Inflammatory macrophage (primary cell): Measurements from ENCODE around the gene ADGB.
"Not testable (repeated sequence)": the region's sequence is repeated elsewhere in the genome, so short reads cannot be mapped to it uniquely, and the experiment has no call there.

Experiments used
- DNase-seq, 2 donors: peaks; one replicate each; pipeline ENCODE4 v3.0.0-alpha.2; 2020 to 2022
- total RNA-seq, 18 experiments: gene quantifications; one replicate each; lab custom pipeline; 2026; ENCODE audit warnings: mixed read lengths in 6 of 18, inconsistent platforms in 2 of 18; lab: John Stamatoyannopoulos, UW

The ADGB gene
- total RNA-seq: 0 to 20.3 (median 3.3) reads per million in 18 experiments

DNA sequence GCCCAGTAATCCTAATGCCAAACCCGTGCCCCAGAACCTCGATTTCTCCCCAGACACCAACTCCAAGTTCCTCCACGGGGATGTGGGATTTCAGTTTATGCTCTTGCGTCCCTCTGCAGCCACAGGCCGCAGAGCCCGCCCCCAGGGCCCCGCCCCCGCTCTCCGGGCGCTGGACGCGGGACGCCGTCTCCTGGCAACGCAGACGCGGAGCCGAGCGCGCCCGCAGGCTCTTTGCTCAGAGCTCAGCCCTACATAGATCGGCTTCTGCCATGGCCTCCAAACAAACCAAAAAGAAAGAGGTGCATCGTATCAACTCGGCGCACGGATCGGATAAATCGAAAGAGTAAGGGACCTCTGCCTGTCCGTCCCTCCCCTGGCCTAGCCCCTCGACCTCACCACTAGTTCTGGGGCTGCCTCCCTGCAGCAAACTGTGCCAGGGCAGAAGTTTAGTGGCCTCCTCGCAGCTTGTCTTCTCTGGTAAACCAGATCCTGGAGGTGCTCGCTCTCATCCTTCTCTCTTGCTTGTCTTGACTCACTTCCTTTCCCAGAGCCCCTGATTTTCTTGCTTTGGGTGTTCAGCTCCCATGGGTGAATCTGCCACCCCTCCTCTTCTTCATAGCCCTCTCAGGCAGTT, at the start of gene ADGB:
TSS of gene ADGB (plus strand) at position 201 of the 634 bp plus-strand sequence. CDS start at position 270, 69 bp downstream.
- DNase-seq: peak; percentile 67 to 83

DNA sequence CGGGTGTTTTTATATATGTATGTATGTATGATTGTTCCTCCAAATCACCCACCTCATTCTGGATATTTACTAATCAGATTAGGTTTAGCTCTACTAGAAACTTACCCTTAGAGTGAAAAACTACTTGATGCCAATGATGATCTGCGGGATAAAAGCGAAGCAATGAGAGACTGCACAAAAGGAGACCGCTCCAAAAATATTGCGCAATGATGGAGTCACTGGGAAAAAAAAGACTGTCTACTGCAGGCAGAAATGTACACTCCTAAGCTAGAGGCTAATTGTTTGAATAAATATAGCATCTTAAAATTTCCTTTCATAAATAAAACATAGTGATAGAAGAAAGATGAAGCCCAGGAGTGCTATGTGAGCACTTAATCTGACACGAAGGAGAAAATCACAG, 47.9 kb upstream of the ADGB start:
- DNase-seq: no peak

DNA sequence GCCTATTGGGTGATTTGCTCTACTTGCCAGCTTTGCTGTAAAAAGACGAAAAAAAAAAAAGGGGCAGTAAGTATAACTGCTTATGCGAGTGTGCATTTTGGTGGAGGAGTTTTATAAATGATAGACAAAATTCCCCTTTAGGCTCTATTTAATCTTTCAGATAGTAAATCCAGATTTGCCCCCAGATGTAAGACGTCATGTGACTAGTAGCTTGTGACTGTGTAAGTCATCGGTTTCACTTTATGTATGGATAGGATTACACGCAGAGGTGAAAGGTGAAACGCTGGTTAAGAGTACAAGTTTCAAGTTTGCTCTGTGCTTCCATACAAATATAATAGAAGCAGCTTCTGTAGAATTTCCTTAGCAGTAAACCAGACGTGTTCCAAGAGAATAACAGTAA, 47.2 kb upstream of the ADGB start:
- DNase-seq: no peak

DNA sequence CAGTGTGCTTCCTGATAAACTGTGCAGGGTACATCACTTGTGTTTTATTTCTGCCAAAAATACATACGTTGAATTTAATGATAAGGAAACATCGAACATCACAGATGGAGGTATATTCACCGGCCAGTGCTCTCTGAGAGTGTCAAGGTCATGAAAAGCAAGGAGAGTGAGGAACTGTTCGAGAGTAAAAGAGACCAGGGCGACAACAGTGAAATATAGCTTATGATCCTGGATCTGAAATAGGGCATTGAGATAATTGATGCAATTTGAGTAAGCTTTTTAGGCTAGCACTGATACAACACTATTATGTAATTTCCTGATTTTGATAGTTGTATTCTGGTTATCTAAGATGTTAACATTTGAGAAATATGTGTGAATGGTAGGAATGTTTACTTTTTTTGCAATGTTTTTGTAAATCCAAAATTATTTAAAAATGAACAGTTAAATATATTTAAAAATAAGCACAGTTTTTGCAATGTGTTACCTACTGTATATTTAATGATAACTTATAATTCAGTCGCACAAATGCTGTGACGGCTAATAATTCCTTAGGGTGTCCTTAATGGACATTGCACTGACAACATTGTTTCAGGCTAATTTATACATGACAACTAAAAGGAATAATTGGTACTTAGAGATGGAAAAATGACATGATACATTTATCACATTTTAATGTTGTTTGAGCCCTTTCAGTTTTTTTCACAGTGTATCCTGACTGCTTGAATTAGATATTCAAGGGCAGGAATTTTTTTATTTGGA, 45.2 kb upstream of the ADGB start:
- DNase-seq: no peak

DNA sequence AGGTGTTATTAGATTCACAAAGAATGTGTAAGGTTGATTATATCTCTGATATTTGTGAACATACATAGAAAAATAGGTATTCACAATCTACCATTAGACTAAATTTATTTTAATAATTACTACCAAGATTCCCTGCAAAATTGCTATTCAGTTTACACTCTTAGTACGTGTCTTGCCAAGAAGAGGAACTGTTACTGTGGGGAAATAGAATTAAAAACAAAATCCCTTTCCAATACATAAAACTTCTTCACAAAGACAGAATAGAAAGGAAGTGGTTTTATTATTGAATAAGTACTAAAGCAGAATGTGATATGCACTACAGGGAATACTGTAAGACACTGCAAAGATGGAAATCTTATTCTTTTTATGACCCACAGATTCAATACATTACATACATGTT, 38.2 kb upstream of the ADGB start:
- DNase-seq: peak in 1 of 2 donors; percentile 26

DNA sequence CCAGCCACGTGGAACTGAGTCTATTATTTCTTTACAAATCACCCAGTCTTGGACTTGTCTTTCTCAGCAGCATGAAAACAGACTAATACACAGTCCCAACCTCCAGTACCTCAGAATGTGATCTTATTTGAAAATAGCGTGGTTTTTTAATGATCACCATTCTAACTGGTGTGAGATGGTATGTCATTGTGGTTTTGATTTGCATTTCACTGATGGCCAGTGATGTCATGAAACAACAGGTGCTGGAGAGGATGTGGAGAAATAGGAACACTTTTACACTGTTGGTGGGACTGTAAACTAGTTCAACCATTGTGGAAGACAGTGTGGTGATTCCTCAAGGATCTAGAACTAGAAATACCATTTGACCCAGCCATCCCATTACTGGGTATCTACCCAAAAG, 32.1 kb upstream of the ADGB start:
- not testable (repeated sequence) for DNase-seq

DNA sequence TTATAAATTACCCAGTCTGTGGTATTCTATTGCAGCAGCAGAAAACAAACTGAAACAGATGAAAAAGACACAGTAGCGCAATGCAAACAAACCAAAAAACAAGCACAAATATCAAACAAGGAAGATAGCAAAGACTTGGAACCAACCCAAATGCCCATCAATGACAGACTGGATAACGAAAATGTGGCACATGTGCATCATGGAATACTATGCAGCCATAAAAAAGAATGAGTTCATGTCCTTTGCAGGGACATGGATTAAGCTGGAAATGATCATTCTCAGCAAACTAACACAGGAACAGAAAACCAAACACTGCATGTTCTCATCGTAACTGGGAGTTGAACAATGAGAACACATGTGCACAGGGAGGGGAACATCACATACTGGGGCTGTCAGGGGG, 30.2 kb upstream of the ADGB start:
- DNase-seq: not testable (repeated sequence)

DNA sequence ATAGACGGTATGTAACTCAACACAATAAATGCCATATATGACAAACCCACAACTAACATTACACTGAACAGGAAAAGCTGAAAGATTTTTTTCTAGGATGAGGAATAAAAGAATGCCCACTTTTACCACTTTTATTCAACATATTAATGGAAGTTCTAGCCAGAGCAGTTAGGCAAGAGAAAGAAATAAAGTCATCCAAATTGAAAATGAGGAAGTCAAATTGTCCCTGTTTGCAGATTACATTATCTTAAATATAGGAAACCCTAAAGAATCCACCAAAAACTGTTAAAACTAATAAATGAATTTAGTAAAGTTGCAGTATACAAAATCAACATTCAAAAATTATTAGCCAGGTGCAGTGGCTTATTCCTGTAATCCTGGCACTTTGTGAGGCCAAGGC, 24.6 kb upstream of the ADGB start:
- peak in 1 of 2 donors; percentile 29 for DNase-seq

DNA sequence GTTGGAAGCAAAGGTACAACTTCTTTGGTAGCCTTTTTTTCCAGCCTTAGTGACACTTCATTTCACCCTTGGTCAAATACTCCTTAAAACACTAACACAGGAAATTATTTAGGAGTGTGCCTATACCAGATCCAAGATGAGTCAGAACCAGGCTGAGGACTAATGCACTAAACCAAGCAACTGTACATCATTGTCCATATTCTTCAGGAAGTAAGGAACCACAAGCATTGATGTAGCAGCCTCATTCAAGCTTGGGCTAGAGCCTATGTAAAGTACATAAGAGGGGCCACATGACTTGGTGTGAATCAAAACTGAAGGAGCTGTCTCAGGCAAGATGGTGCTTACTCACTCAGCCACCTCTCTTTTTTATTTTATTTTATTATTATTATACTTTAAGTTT, 20.7 kb upstream of the ADGB start:
- DNase-seq: no peak

DNA sequence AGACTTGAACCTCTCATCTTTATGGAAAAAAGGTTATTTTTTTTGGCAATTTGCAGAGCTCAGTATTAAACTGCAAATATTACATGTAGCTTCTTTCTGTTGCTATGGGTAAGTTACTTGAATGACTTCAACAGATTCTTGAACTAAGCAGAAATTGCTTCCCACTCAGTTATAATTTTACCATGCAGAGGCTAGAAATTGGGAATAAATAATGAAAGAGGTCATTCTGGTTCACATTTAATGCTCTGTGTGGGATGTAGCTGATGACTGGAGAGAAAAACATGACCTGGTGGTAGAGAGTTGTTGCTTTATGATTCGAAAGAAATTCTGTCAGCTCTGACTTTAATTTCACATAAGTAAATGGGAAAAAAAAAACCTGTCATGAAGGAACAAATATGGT, 16.8 kb upstream of the ADGB start:
- peak; percentile 40 to 65 for DNase-seq

DNA sequence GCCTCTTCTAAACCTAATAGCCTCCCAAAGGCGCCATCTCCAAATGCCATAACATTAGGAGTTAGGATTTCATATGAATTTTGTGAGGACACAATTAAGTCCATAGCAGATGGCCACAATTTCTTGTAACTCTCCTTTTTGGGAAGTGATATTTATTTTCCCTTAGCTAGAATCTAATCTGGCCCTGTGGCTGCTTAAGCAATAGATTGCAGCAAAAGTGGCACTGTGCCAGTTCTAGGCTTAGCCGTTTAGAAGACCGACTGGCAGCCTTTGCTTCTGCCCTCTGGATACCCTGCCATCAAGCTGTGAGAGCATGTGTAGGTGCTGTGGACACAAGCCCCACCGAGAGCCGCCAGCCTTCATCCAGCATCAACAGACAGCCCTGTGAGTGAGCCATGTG, 15.9 kb upstream of the ADGB start:
- peak; percentile 90 to 93 for DNase-seq

DNA sequence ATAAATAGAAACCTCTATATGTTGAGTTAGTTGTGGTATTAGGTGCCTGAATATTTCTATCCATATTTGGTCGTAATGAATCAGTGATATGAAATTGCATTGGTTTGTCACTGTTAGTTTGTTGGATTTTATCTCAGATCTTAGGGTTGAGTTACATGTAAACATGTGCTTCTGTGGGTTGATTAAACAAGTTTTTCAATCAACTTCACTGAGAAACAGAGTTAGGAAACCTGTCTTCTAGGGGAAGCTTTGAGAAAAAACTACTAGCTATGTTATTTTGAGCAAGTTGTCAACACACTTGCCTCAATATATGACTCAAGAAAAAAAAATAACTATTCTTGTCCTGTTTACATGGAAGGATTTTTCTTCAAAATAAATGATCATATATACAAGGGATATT, 14.8 kb upstream of the ADGB start:
- DNase-seq: peak; percentile 30 to 61

DNA sequence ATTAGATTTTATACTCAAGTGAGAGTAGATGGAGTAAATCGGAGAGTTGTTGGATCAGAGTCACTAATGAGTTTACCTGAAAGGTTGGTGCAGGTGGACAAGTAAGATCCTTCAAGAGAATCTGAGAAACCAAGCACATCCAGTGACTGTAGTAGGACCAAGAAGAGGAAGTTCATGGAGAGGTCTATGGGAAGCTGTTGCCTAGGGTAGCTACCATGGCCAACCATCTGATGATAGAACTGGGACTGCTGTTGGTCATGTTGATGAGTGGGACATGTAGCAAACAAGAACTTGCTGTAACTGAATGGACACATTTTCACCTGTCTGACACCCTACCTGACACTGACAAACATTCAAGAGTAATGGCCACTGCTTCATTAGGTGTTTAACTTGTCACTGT, 11.3 kb upstream of the ADGB start:
- DNase-seq: peak; percentile 43 to 56

DNA sequence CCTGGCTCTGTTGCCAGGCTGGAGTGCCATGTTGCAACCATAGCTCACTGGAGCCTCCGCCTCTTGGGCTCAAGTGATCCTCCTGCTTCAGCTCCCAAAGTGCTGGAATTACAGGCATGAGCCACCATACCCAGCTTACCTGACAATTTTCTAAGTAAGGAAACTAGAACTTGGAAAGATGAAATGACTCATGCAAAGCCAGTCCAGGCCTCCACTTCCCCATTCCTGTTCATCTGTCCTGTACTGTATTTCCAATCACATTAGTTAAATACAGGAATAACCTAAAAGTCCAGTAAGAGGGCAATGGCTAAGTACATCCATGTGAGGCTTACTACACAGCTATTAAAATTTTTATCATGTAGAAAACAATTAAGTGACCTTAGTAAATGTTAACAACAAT, 8.3 kb upstream of the ADGB start:
- DNase-seq: peak; percentile 23 to 29

DNA sequence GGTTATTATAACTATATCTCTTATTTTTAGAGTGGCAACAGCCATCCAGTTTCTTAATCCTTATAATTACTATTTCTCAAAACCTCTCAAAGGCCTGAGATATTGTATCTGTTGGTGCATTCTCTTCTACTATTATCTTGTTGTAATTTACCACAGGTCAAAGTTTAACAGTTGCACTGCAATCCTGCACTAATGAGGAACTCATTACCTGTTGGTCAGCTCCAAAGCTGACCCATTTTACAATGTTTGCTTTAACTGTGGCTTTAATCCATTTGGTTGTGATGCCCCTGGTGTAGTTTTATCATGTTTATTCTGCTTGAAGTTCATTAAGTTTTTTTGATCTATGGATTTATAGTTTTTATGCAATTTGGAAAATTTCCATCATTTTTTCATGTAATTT, 6.3 kb upstream of the ADGB start:
- no peak for DNase-seq

DNA sequence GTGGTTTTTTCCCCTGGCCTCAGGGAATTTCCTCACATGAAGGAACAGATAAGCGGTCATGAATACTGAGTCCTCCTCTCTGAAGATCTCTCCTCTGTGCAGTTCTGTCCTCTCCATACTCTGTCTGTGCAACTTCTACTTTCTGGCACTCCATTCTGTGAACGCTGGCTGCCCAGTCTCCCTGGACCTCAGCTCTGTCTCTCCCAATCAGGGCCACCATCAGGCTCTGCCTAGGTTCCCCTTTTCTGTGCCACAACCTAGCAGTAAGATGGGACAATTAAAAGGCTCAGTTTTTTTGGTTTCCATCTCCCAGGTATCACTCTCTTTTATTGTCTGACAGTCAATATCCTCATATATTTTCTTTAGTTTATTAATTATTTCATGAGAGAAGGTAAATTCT, 4.8 kb upstream of the ADGB start:
- peak; percentile 37 to 52 for DNase-seq

DNA sequence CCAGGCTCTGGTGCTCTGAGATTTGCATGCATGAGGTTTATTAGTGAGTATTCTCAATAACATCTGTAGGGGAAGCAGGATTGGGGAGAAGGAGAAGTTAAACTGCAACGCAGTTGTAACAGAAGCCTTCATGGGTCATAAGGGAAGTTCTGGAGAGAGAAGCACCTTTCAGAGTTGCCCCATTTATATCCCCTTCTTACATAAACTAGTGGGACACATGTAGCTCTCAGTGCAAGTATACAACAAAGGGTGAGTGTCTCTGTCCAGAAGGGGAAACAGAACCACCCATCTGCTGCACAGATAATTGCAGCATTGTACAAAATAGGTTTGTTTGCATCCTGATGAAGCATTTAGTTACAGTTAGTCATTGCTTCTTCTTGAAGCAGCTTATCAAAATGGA, 4.3 kb upstream of the ADGB start:
- DNase-seq: peak; percentile 80 to 90

DNA sequence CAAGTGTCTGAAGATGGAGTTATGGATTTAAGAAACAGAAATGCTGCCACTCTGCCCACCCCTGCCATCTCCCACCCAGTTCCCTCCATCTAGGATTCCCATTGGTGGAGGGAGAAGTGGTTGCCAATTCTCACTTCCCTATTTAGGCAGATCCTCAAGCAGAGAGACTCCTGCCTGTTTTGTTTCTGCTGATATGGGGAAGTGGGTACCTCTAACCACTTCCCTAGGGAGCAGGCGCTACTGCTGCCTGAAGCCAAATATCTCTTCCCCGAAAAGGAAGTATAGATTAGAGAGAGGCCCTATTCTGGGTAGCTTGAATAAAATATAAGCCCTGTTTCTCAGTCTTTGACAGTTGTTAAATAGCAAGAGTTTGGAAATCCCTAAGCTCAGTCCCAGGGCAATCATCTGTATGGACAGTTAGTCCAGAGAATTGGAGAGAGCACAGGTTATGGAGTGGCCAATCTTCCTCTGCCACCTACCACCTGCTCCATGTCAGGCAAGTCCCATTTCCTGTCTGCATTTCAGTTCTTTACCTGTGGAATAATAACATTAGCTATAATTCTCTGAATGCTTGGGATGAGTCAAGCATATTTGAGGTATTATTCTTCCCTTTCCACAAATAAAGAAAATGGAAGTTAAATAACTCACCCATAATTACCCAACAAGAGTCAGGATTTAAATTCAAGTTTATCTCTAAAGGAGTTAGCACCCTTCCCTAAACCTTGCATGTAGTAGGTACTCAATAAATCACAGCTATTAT, 2.6 kb upstream of the ADGB start:
- peak; percentile 92 for DNase-seq

DNA sequence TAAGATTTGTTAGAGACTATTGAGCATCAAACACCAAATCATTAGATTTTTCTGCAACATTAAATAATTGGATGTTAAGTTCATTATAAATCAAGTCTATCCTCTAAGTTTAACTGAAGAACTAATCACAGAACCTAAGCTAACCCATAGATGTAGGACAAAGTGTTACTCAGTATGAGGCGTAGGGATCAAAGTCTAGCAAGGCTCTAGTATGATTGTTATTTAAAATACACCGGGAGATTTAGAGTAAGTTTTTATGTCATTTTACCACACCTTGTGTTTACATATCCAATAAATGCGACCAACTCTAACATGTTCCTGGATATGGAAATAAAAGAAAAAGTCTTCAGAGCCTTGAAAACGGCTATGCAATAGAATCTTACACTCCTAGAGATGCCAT, 2.6 kb downstream of the ADGB start:
- DNase-seq: no peak

DNA sequence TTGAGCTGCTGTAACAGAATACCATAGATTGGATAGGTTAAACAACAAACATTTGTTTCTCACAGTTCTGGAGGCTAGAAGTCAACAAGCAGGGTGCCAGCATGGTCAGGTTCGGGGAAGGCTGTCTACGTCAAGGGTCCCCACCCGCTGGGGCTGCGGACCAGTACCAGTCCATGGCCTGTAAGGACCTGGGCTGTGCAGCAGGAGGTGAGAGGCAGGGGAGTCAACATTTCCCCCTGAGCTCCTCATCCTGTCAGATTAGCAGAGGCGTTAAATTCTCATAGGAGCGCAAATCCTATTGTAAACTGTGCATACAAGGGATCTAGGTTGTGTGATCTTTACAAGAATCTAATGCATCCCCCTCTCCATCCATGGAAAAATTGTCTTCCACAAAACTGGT, 3.8 kb downstream of the ADGB start:
- DNase-seq: no peak

DNA sequence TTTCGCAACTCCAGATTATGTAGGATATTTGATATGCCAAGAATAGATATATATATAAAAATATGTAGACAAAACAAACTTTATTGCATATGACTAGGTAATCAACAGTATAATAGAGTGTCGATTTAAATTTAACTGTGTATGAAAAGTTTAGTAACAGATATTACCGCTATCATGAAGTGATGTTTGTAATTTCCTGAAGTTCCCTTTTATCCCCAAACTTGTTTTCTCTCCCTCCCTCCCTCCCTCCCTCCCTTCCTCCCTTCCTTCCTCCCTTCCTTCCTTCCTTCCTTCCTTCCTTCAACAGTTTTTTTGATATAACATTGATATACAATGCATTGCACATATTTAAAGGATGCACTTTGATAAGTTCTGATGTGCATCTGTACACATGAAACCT, 15.2 kb downstream of the ADGB start:
- no peak for DNase-seq

DNA sequence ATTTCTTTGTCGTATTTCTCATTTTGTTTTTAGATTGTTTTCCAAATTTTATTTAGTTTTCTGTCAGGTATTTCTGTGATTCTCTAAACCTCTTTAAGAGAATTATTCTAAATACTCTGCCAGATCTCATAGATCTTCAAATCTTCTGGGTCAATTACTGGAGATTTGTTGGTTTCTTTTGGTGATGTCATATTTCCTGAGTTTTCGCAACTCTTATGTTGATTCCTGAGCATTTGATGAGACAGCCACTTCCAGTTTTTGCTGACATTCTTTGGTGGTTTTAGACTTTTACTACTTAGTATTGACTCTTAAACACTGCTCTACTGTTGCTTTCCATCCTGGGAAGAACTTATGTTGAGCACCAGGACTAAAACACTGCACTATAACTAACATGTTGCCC, 21.9 kb downstream of the ADGB start:
- peak; percentile 27 to 63 for DNase-seq

DNA sequence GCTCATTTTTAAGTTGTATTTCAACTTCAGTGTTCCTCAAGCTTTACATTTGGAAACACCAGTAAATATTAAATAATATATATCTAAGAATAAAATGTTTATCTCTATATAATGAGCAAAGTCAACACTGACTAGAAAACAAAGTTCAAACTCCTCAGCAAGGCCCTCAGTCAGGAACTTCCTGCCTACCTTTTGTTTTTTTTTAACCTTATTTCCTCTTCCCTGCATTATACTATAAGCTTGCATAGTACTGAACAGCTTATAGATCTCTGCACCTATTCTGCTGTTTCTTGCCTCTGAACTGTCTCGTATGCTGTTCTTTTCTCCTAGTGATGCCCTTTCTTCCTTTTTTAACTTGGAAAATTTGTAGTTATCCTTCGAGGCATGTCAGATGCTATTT, 29.6 kb downstream of the ADGB start:
- no peak for DNase-seq

DNA sequence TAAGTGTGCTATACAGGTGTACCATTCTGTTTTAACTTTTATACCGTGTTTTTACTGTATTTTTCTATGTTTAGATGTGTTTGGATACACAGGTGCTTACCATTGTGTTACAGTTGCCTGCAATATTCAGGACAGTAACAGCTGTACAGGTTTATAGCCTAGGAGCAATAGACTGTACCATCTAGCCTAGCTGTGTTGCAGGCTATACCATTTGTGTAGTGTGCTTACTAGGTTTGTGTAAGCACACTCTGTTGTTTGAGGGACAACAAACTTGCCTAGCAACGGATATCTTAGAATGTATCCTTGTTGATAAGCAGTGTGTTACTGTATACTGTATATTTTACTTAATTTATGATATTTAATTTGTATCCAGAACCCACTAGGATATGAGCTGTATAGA, 35.2 kb downstream of the ADGB start:
- no peak for DNase-seq
